CD4-positive, alpha-beta T cell (primary cell): ENCODE measurements around the gene GP1BA. TPM values are rescaled to one million over a fixed set of nuclear protein-coding genes. Genes with fewer than 3 reads are reported as not detected.
A peak's percentile ranks its signal among the peaks of the same experiment; 100 is the strongest.

Experiments used
- ATAC-seq: fragments of 200-7000 bp; cut with Tn5 transposase; one replicate; pipeline ENCODE4 v1.10.0; 2022; ENCODE audit warnings: mild to moderate bottlenecking; ENCODE audit not compliant: poor library complexity
- CTCF ChIA-PET: fragments of 350-600 bp; sonication (Branson Sonifier 250); formaldehyde crosslinking; loops from one replicate; lab custom pipeline; 2021; ENCODE audit warnings: antibody characterized with exemption, inconsistent platforms; lab: Charles Lee
- POLR2A ChIA-PET: fragments of 350-600 bp; sonication (Branson Sonifier 250); formaldehyde crosslinking; loops from one replicate; lab custom pipeline; 2021; ENCODE audit warnings: antibody characterized with exemption, inconsistent platforms; lab: Charles Lee
- DNase-seq, 14 experiments: peaks; one replicate each; pipeline ENCODE4 v3.0.0-alpha.2; 2013 to 2020; ENCODE audit warnings: mixed read lengths in 2 of 14
- H3K27ac ChIP-seq, 2 donors: one replicate each; pipeline versions ENCODE4 v1.5.1 to v1.7.0; 2013; ENCODE audit warnings: low read length in 2 of 2, low read depth in 1 of 2, mild to moderate bottlenecking in 1 of 2
- H3K27me3 ChIP-seq, 2 experiments: 1 replicate in 1 of 2; 2 replicates in 1 of 2; pipeline versions ENCODE4 v1.6.1 to v1.7.0; 2013; ENCODE audit warnings: low read length in 2 of 2, control low read depth in 1 of 2, mild to moderate bottlenecking in 1 of 2, moderate library complexity in 1 of 2; ENCODE audit not compliant: insufficient read depth in 2 of 2, control insufficient read depth in 1 of 2
- H3K36me3 ChIP-seq: one replicate; pipeline ENCODE4 v1.6.1; 2013; ENCODE audit warnings: low read length, control low read depth; ENCODE audit not compliant: insufficient read depth
- H3K4me1 ChIP-seq: one replicate; pipeline ENCODE4 v1.6.1; 2013; ENCODE audit warnings: low read length, control low read depth; ENCODE audit not compliant: insufficient read depth
- H3K4me3 ChIP-seq: one replicate; pipeline ENCODE4 v1.5.1; 2013; ENCODE audit warnings: mild to moderate bottlenecking, low read length, moderate library complexity
- H3K9me3 ChIP-seq, 2 experiments: 1 replicate in 1 of 2; 2 replicates in 1 of 2; pipeline versions ENCODE4 v1.6.1 to v1.7.0; 2013; ENCODE audit warnings: low read length in 2 of 2, mild to moderate bottlenecking in 2 of 2, control low read depth in 1 of 2, moderate library complexity in 1 of 2; ENCODE audit not compliant: control insufficient read depth in 1 of 2, insufficient read depth in 1 of 2
- H3K27ac Mint-ChIP-seq: one replicate; pipeline ENCODE4 v1.8.0; 2020; ENCODE audit warnings: mixed read lengths
- H3K27me3 Mint-ChIP-seq: one replicate; pipeline ENCODE4 v1.8.0; 2021; ENCODE audit warnings: mixed read lengths
- H3K36me3 Mint-ChIP-seq: one replicate; pipeline ENCODE4 v1.8.0; 2021; ENCODE audit warnings: low read depth, mixed read lengths
- H3K4me1 Mint-ChIP-seq: one replicate; pipeline ENCODE4 v1.8.0; 2021; ENCODE audit warnings: low read depth, mixed read lengths
- H3K4me3 Mint-ChIP-seq: one replicate; pipeline ENCODE4 v1.8.0; 2020; ENCODE audit warnings: mild to moderate bottlenecking, mixed read lengths
- H3K9me3 Mint-ChIP-seq: one replicate; pipeline ENCODE4 v1.8.0; 2020; ENCODE audit warnings: mixed read lengths
- CTCF ChIP-seq: fragments of 200-600 bp; IDR thresholded peaks from one replicate; pipeline ENCODE4 v1.8.0; 2022; ENCODE audit warnings: antibody characterized with exemption, mild to moderate bottlenecking
- intact Hi-C, 2 experiments: fragments of 100-400 bp; cut with DNase I in 1 of 2; cut with micrococcal nuclease in 1 of 2; formaldehyde crosslinking; loops; one replicate each; pipeline versions ENCODE4 v1.15.1 to v1.9.0; 2023 to 2025; cut with DNase I, micrococcal nuclease
- total RNA-seq, 174 experiments: library from RNA in 2 of 174; stranded (reverse) in 2 of 174; gene quantifications; one replicate each; pipeline ENCODE4 v1.2.3 and lab custom pipeline; 2021 to 2026

The GP1BA gene
- total RNA-seq, 2 experiments from 2014 or later: not detected

DNA sequence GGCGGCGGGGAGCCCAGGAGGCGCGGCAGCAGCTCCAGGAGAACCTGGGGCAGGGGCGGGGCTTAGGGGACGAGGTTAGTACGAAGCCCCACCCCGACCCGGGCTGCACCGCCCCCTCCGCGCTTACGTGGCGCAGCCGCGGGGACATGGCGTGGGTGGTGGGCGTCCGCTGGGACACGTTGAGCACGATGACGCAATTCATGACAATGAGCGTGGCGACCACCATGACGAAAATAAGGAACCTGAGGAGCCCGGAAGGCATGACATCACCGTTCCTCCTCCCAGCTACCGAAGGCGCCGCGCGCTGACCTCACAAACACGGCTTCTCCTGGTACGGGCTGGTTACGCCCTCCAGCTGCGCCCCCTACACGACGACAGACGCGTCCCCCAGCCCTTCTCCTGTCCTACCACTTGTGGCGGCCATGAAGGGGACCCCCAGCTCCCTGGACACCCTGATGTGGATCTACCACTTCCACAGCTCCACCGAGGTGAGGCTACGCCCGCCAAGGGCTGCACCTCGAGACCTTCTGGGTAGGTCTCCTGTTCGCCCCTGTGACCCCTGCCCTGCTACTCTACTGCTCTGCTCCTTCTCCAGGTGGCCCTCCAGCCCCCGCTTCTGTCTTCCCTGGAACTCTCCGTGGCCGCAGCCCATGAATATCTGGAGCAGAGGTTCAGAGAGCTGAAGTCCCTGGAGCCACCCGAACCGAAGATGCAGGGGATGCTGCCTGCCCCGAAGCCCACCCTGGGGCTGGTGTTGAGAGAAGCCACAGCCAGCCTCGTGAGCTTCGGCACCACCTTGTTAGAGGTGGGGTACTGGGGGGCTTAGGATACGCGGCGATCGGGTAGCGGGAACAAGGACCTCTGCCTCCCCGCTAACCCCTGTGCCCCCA lies 32.5 kb upstream of the GP1BA start, which contains the start of gene C17orf107:
Gene C17orf107, plus strand, starts transcription at position 196 of the 890 bp plus-strand sequence. Its CDS starts 227 bp downstream, at position 423.
- H3K27ac ChIP-seq: peak within 1 kb of the TSS in 1 of 2 donors; percentile 55
- Mint-ChIP-seq H3K27ac (peak within 1 kb of the TSS; percentile 94), H3K4me1 (peaks cover 37% of the 10 kb centered on the region), H3K36me3 (peaks cover 42% of the 10 kb centered on the region), H3K4me3 (peak within 1 kb of the TSS; percentile 94), H3K27me3 (peaks cover 10% of the 10 kb centered on the region), H3K9me3 (no peaks in the 10 kb centered on the region)
- peak within 1 kb of the TSS; percentile 81 for H3K4me3 ChIP-seq
- intact Hi-C loops: loop anchor here (5.0 kb wide), 3 partner anchors 43 to 332 kb away; partner anchors contain the start of genes GLTPD2 (in 1 of the 2), RNF167 (in 1 of the 2), SLC25A11 (in 1 of the 2) and VMO1 (in 1 of the 2)
- ChIA-PET POLR2A (interaction anchor here (0.6 to 5.9 kb wide), 22 partner anchors 8 to 520 kb away, joined by 3 to 54 read pairs (median 5); partner anchors contain the start of genes ARRB2, CAMTA2, ENO3 and MINK1), CTCF (interaction anchor here (0.7 to 2.1 kb wide), 11 partner anchors 9 to 190 kb away, joined by 3 to 11 read pairs (median 3); partner anchors contain the start of genes ARRB2, PFN1, RNF167 and SLC25A11)
- no peaks in the 10 kb centered on the region for H3K27me3 ChIP-seq
- ATAC-seq: peak; percentile 80
- DNase-seq: peak; percentile 74 to 97 (median 90)
- H3K36me3 ChIP-seq: peaks cover 21% of the 10 kb centered on the region
- H3K9me3 ChIP-seq: peaks cover 0 to 18% of the 10 kb centered on the region in 2 experiments
- H3K4me1 ChIP-seq: peaks cover 52% of the 10 kb centered on the region
- no peak for TF ChIP-seq CTCF

- H3K36me3 Mint-ChIP-seq: peaks cover 33% of the 10 kb centered on the region
- H3K4me3 ChIP-seq: peak overlapping the region; percentile 81
- ATAC-seq (peak; percentile 43), DNase-seq (peak in 13 of 14 experiments; percentile 32 to 92 (median 61))
- no peak for TF ChIP-seq CTCF
- H3K27ac ChIP-seq: peak overlapping the region in 1 of 2 donors; percentile 16
- intact Hi-C loops: loop anchor here (5.0 kb wide), 3 partner anchors 42 to 333 kb away; partner anchors contain the start of genes GLTPD2 (in 1 of the 2), RNF167 (in 1 of the 2), SLC25A11 (in 1 of the 2) and VMO1 (in 1 of the 2)
- peaks cover 10% of the 10 kb centered on the region for H3K27me3 Mint-ChIP-seq
- H3K9me3 Mint-ChIP-seq: no peaks in the 10 kb centered on the region
- peak overlapping the region; percentile 94 for H3K27ac Mint-ChIP-seq
- peaks cover 0 to 18% of the 10 kb centered on the region in 2 experiments for H3K9me3 ChIP-seq
- ChIA-PET POLR2A (interaction anchor here (0.8 to 5.9 kb wide), 17 partner anchors 9 to 757 kb away, joined by 3 to 54 read pairs (median 4); partner anchors contain the start of genes ARRB2, CAMTA2, CYB5D2 and MINK1), CTCF (interaction anchor here (1.2 to 2.1 kb wide), 5 partner anchors 40 to 169 kb away, joined by 3 to 9 read pairs (median 3); partner anchors contain the start of genes CAMTA2, RNF167 and SLC25A11)
- H3K36me3 ChIP-seq: peaks cover 12% of the 10 kb centered on the region
- peaks cover 37% of the 10 kb centered on the region for H3K4me1 Mint-ChIP-seq
- no peaks in the 10 kb centered on the region for H3K27me3 ChIP-seq
- H3K4me3 Mint-ChIP-seq: peak overlapping the region; percentile 94
- peaks cover 52% of the 10 kb centered on the region for H3K4me1 ChIP-seq
Measured at GRCh38 chr17:4900231-4901107, 31.6 kb upstream of the GP1BA start.
